MCF 10A (cell line): ENCODE results near the gene GEMIN7. TPM values are rescaled to one million over a fixed set of nuclear protein-coding genes. Genes with fewer than 3 reads are reported as not detected.

Source experiments
- BruUV-seq: library from RNA; stranded (reverse); fragments of 400-500 nt; replicated peaks from 2 replicates; lab custom pipeline; 2021; lab: Mats Ljungman, UMichigan
- CTCF ChIA-PET: fragments of 300-600 bp; sonication (Branson Sonifier 250); formaldehyde crosslinking; extraction: SDS; loops from one replicate; lab custom pipeline; 2021; ENCODE audit warnings: antibody characterized with exemption, inconsistent platforms; lab: Yijun Ruan, JAX
- POLR2A ChIA-PET: fragments of 300-600, 350-650 bp; sonication (Branson Sonifier 250); formaldehyde crosslinking; extraction: SDS; loops from one replicate; lab custom pipeline; 2020; ENCODE audit warnings: antibody characterized with exemption, inconsistent platforms; lab: Yijun Ruan, JAX
- DNase-seq: peaks from one replicate; pipeline ENCODE4 v3.0.0-alpha.2; 2018; ENCODE audit not compliant: unreplicated experiment
- H3K27ac Mint-ChIP-seq: one replicate; pipeline ENCODE4 v1.8.0; 2022; ENCODE audit warnings: mild to moderate bottlenecking, low read depth, mixed read lengths; ENCODE audit not compliant: unreplicated experiment
- H3K27me3 Mint-ChIP-seq: one replicate; pipeline ENCODE4 v1.8.0; 2022; ENCODE audit warnings: mixed read lengths; ENCODE audit not compliant: insufficient read depth, unreplicated experiment
- H3K36me3 Mint-ChIP-seq: one replicate; pipeline ENCODE4 v1.8.0; 2022; ENCODE audit warnings: mild to moderate bottlenecking, moderate library complexity, mixed read lengths; ENCODE audit not compliant: insufficient read depth, unreplicated experiment
- H3K4me1 Mint-ChIP-seq: one replicate; pipeline ENCODE4 v1.8.0; 2022; ENCODE audit warnings: mixed read lengths; ENCODE audit not compliant: insufficient read depth, unreplicated experiment
- H3K4me3 Mint-ChIP-seq: one replicate; pipeline ENCODE4 v1.8.0; 2022; ENCODE audit warnings: mild to moderate bottlenecking, moderate library complexity, mixed read lengths; ENCODE audit not compliant: unreplicated experiment
- H3K9me3 Mint-ChIP-seq: one replicate; pipeline ENCODE4 v1.8.0; 2022; ENCODE audit warnings: mixed read lengths; ENCODE audit not compliant: unreplicated experiment
- CTCF ChIP-seq: fragments of 200-600 bp; IDR thresholded peaks from one replicate; pipeline ENCODE4 v1.8.0; 2022; ENCODE audit warnings: antibody characterized with exemption, mild to moderate bottlenecking; ENCODE audit not compliant: unreplicated experiment
- intact Hi-C: fragments of 100-400 bp; cut with micrococcal nuclease; formaldehyde crosslinking; loops from 2 replicates; pipeline ENCODE4 v1.14.1; 2022
- total RNA-seq: library from RNA; stranded (reverse); gene quantifications from 2 replicates; pipeline ENCODE4 v1.2.3, GENCODE V29; 2022

GEMIN7 gene
- total RNA-seq, 1 experiment from 2014 or later: 21.0 TPM

GRCh38 chr19:45059258-45059965, 19.6 kb upstream of the GEMIN7 start:
- no TSS peak for BruUV-seq
- peak; percentile 90 for TF ChIP-seq CTCF
- peak; percentile 87 for DNase-seq
- H3K27me3 Mint-ChIP-seq: no peaks in the 10 kb centered on the region
- intact Hi-C loops: loop anchor here (1.0 to 5.0 kb wide), 2 partner anchors 42 to 472 kb away; no protein-coding TSS in a partner anchor
- peaks cover 78% of the 10 kb centered on the region for H3K36me3 Mint-ChIP-seq
- peaks cover 11% of the 10 kb centered on the region for H3K4me1 Mint-ChIP-seq
- ChIA-PET POLR2A (interaction anchor here (0.8 kb wide), 1 partner anchor 119 kb away, joined by 5 read pairs; the partner anchor contains the start of gene TRAPPC6A), CTCF (interaction anchor here (0.5 to 2.5 kb wide), 29 partner anchors 9 to 362 kb away, joined by 3 to 24 read pairs (median 5); partner anchors contain the start of genes CLASRP and ZNF296)
- no peak overlapping the region for H3K4me3 Mint-ChIP-seq
- H3K27ac Mint-ChIP-seq: no peak overlapping the region
- H3K9me3 Mint-ChIP-seq: no peaks in the 10 kb centered on the region

- peaks cover 11% of the 10 kb centered on the region for H3K4me1 Mint-ChIP-seq
- no peak overlapping the region for H3K27ac Mint-ChIP-seq
- intact Hi-C loops: no loop called here
- POLR2A ChIA-PET: interaction anchor here (1.1 kb wide), 1 partner anchor 61 kb away, joined by 3 read pairs; no protein-coding TSS in a partner anchor
- H3K27me3 Mint-ChIP-seq: no peaks in the 10 kb centered on the region
- CTCF ChIA-PET: interaction anchor here (0.5 to 1.1 kb wide), 4 partner anchors 11 to 93 kb away, joined by 3 read pairs; no protein-coding TSS in a partner anchor
- no peak for TF ChIP-seq CTCF
- no TSS peak for BruUV-seq
- H3K4me3 Mint-ChIP-seq: no peak overlapping the region
- no peaks in the 10 kb centered on the region for H3K9me3 Mint-ChIP-seq
- peaks cover 82% of the 10 kb centered on the region for H3K36me3 Mint-ChIP-seq
- no peak for DNase-seq
These were observed 17.1 kb upstream of the GEMIN7 start for GRCh38 chr19:45061965-45062364.

GRCh38 chr19:45063851-45064801, 14.9 kb upstream of the GEMIN7 start:
- peaks cover 10% of the 10 kb centered on the region for H3K4me1 Mint-ChIP-seq
- no TSS peak for BruUV-seq
- intact Hi-C loops: no loop called here
- H3K36me3 Mint-ChIP-seq: peaks cover 80% of the 10 kb centered on the region
- H3K9me3 Mint-ChIP-seq: no peaks in the 10 kb centered on the region
- DNase-seq: no peak
- no peaks in the 10 kb centered on the region for H3K27me3 Mint-ChIP-seq
- H3K4me3 Mint-ChIP-seq: no peak overlapping the region
- ChIA-PET POLR2A (no interaction called here), CTCF (interaction anchor here (0.6 kb wide), 2 partner anchors 25 to 97 kb away, joined by 3 to 5 read pairs; no protein-coding TSS in a partner anchor)
- TF ChIP-seq CTCF: no peak
- no peak overlapping the region for H3K27ac Mint-ChIP-seq
